Urinary bladder (tissue), 4 donors: ENCODE data around the gene AGPS. TPM values are rescaled to one million over a fixed set of nuclear protein-coding genes. Genes with fewer than 3 reads are reported as not detected.
"Not testable (repeated sequence)": the region's sequence is repeated elsewhere in the genome, so short reads cannot be mapped to it uniquely, and the experiment has no call there.

Source experiments
- DNase-seq: peaks from one replicate; pipeline ENCODE4 v3.0.0-alpha.2; 2015; ENCODE audit errors: extremely low spot score
- H3K27ac ChIP-seq: one replicate; pipeline ENCODE4 v1.5.1; 2013; ENCODE audit warnings: low read depth, mild to moderate bottlenecking, moderate library complexity
- H3K36me3 ChIP-seq: one replicate; pipeline ENCODE4 v1.6.1; 2013; ENCODE audit warnings: mild to moderate bottlenecking, moderate library complexity; ENCODE audit not compliant: insufficient read depth
- H3K4me1 ChIP-seq: one replicate; pipeline ENCODE4 v1.6.1; 2013; ENCODE audit warnings: mild to moderate bottlenecking, moderate library complexity; ENCODE audit not compliant: insufficient read depth
- H3K4me3 ChIP-seq: one replicate; pipeline ENCODE4 v1.5.1; 2013; ENCODE audit warnings: low read depth, low read length
- WGBS: extraction: QIAGEN DNeasy Blood & Tissue Kit; methylation state at CpG from one replicate; pipeline ENCODE4 v1.1.7; 2013; 5-methylcytosine and 5-hydroxymethylcytosine counted together
- polyA plus RNA-seq: library from polyadenylated mRNA; stranded (reverse); fragments of 200-250 nt; gene quantifications from one replicate; pipeline ENCODE4 v1.2.3, GENCODE V29; 2013
- total RNA-seq: library from RNA; depleted of rRNA; stranded (reverse); fragments of >200 nt; gene quantifications from one replicate; pipeline ENCODE4 v1.2.3, GENCODE V29; 2014
- donor health status: healthy with polysubstance abuse.
- donor health status: healthy.

AGPS gene
- total and polyA plus RNA-seq, 2 donors = 11.2 to 69.7 TPM

- 64% methylated on average over 3 of the region's 3 CpGs for WGBS
- DNase-seq = no peak
- Histone ChIP-seq H3K4me1 (no peaks in the 10 kb centered on the region), H3K36me3 (no peaks in the 10 kb centered on the region), H3K27ac (no peak overlapping the region), H3K4me3 (no peak overlapping the region)
Observed at GRCh38 chr2:177538323-177538722, 145.8 kb downstream of the AGPS start.

DNA sequence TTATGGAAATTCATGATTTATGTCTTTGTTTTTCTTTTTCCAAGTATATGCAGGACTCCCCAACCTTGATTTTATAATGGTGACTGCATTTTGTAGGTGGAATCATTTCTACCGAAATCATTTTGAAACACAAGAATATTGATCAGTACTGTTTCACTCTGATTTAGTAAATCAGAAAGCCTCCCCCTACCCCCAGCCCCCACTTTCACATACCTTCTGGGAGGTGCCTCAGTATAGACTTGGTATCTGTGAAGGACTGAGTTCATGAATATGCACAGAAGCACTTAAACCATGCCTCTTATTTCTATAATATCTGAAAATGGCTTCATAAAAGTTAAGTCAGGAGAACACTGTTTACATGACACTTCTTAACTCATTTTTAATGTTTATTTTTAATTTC lies 147.7 kb downstream of the AGPS start:
- no peak for DNase-seq
- WGBS = 99% methylated on average over 1 of the region's 1 CpG
- H3K4me1 ChIP-seq = no peaks in the 10 kb centered on the region
- H3K36me3 ChIP-seq = no peaks in the 10 kb centered on the region
- H3K4me3 ChIP-seq = no peak overlapping the region
- H3K27ac ChIP-seq = no peak overlapping the region

GRCh38 chr2:177541258-177541991 lies 148.9 kb downstream of the AGPS start:
- Histone ChIP-seq H3K36me3 (no peaks in the 10 kb centered on the region), H3K27ac (no peak overlapping the region), H3K4me1 (no peaks in the 10 kb centered on the region), H3K4me3 (no peak overlapping the region)
- DNase-seq = no peak

DNA sequence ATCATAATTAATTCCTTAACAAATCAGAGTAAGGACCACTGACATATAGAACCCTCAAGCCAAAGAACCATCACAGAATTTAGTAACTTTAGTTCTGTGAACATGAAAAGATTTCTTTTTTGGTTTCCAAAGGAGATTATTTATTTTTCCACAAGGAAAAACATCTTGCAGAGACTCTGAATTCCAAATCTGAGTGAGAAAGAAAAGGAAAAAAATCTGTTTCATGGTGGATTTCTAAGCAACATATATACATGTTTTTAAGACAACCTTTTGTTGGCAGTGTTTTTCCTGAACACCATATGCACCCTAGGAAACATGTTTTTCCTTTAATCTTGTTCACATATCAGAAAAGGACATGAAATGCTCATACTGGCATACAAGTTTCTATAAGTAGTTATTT lies 149.8 kb downstream of the AGPS start:
- H3K4me1 ChIP-seq = no peaks in the 10 kb centered on the region
- no peak overlapping the region for H3K4me3 ChIP-seq
- no peak for DNase-seq
- no peaks in the 10 kb centered on the region for H3K36me3 ChIP-seq
- no peak overlapping the region for H3K27ac ChIP-seq

- H3K36me3 ChIP-seq = no peaks in the 10 kb centered on the region
- WGBS = 66% methylated on average over 6 of the region's 6 CpGs
- H3K27ac ChIP-seq = no peak overlapping the region
- no peak for DNase-seq
- H3K4me3 ChIP-seq = no peak overlapping the region
- no peaks in the 10 kb centered on the region for H3K4me1 ChIP-seq
Observed at GRCh38 chr2:177543007-177543760, 150.6 kb downstream of the AGPS start.

- Histone ChIP-seq H3K27ac (no peak overlapping the region), H3K36me3 (no peaks in the 10 kb centered on the region), H3K4me1 (no peaks in the 10 kb centered on the region), H3K4me3 (no peak overlapping the region)
- DNase-seq = no peak
- WGBS = 91% methylated on average over 3 of the region's 3 CpGs
Observed at GRCh38 chr2:177545143-177545542, 152.6 kb downstream of the AGPS start.

DNA sequence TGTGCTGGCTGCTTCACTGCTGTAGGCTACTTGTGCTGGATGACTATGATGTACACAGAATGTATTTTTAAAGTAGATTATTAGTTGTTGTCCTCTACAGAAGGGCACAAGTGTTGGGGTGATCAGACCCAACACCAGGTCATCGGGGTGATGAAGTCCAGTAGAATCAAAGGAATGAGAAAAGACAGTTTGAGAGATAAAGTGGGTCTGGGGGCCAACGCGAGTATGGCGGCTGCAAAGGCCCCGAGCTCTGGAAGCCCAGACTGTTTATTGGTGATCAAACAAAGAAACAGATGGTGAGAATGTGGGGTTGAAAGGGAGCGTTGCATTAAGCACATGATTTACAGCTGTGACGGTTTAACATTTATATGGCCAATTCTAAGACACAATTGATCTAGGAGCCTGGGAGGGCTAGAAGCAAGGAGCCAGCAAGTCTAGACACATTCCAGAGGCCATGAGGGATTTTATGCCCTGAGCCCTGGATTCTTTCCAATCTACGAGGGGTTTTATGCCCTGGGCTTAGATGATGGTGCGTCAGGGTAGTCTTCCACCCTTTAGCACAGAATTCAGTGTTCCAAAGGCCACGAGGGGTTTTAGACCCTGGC lies 153.5 kb downstream of the AGPS start:
- no peak for DNase-seq
- H3K27ac ChIP-seq = no peak overlapping the region
- no peak overlapping the region for H3K4me3 ChIP-seq
- 70% methylated on average over 10 of the region's 10 CpGs for WGBS
- H3K36me3 ChIP-seq = no peaks in the 10 kb centered on the region
- no peaks in the 10 kb centered on the region for H3K4me1 ChIP-seq

- DNase-seq = no peak
- Histone ChIP-seq H3K4me1 (no peaks in the 10 kb centered on the region), H3K36me3 (no peaks in the 10 kb centered on the region), H3K27ac (no peak overlapping the region), H3K4me3 (no peak overlapping the region)
Observed at GRCh38 chr2:177547122-177547521, 154.5 kb downstream of the AGPS start.

DNA sequence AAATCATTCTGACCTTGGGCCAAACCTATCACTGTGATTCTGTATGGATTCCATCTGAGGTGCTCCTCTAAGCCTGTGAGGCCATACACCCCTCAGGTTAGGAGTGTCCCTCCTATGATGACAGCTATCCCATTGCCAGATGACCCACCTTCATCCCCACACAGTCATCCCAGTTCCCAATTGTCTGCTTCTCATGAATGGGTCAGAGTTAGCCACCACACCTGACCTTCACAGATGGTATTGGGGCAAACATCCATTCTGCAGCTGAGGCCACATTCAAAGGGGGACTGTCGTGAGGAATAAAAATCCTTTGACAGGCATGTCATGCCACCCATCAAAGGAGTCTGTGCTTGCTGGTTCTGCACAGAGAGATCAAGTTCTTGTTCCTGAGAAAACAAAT lies 155.2 kb downstream of the AGPS start:
- no peak overlapping the region for H3K27ac ChIP-seq
- no peaks in the 10 kb centered on the region for H3K36me3 ChIP-seq
- H3K4me3 ChIP-seq = no peak overlapping the region
- H3K4me1 ChIP-seq = no peaks in the 10 kb centered on the region
- DNase-seq = no peak
- 87% methylated on average over 1 of the region's 1 CpG for WGBS

DNA sequence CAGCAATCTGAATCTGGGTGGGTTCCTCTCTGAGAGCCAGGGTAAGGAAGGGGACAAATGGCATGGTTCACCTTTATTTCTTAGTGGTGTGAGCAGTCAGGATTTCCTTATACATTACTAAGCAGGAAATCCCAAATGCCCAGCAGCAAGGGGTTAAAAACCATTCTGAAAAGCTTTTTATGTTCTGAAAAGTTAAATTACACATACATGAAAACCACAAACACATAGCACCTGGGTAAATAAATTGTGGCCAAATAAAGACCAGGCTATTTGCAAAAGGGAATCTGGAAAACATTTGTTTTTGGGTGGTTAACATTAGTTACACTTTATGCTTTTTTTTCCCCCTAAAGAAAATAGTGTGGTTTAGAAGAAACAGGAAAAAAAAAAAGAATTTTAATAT lies 156.1 kb downstream of the AGPS start:
- H3K4me1 ChIP-seq = no peaks in the 10 kb centered on the region
- no peak overlapping the region for H3K27ac ChIP-seq
- H3K4me3 ChIP-seq = no peak overlapping the region
- DNase-seq = no peak
- H3K36me3 ChIP-seq = no peaks in the 10 kb centered on the region

DNA sequence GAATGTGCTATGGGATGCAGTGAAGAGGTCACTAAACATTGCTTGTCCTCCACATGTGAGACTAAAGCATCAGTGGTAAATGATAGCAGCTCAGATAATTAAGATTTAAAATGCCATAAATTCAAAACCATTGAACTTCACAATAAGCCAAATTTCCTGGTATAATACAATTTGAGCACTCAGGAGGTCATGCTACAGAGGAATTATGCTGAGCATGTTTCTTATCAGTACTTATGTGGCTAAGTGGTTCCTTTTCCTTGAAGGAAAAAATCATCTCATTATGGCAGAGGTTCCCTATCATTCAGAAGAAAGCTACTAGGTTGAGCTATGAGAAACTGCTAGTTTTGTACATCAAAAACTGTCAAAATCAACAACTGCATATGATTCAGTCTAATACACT lies 156.6 kb downstream of the AGPS start:
- H3K4me3 ChIP-seq = no peak overlapping the region
- DNase-seq = no peak
- no peak overlapping the region for H3K27ac ChIP-seq

GRCh38 chr2:177550264-177551200 lies 158.0 kb downstream of the AGPS start:
- Histone ChIP-seq H3K4me3 (no peak overlapping the region), H3K4me1 (no peaks in the 10 kb centered on the region), H3K36me3 (no peaks in the 10 kb centered on the region), H3K27ac (no peak overlapping the region)
- WGBS = 55% methylated on average over 5 of the region's 5 CpGs
- no peak for DNase-seq

More for the DNA sequence above, 156.6 kb downstream of the AGPS start:
- Histone ChIP-seq H3K4me1 (no peaks in the 10 kb centered on the region), H3K36me3 (no peaks in the 10 kb centered on the region)

DNA sequence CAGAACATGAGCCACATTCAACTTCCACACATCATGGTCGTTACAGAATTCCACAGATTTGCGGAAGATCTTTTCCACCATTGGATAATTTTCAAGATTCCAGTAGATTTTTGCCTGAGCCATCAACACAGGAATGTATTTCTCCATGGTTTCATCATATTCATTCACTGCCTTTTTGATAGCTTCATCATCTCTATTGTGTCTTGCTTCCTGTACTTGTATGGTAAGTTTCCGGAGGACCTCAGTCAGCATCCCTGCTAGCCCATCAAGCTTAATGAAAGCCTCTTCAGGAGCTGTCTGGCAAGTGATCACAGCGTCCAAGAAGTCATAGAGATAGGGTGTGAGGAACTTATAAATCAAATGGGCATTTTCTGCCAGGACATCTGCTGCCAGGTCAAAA lies 158.8 kb downstream of the AGPS start:
- H3K36me3 ChIP-seq, H3K4me1 ChIP-seq, H3K4me3 ChIP-seq, H3K27ac ChIP-seq, DNase-seq: not testable (repeated sequence)
- WGBS = 95% methylated on average over 4 of the region's 4 CpGs
